Hematopoietic multipotent progenitor cell treated with erythropoietin and hydrocortisone succinate and interleukin-3 and kit ligand, for 4 days (in vitro differentiated cells): Measurements from ENCODE around the gene RSPO4.
A peak's percentile ranks its signal among the peaks of the same experiment; 100 is the strongest.
"Not testable (repeated sequence)": the region's sequence is repeated elsewhere in the genome, so short reads cannot be mapped to it uniquely, and the experiment has no call there.

ENCODE experiments used
- DNase-seq: peaks from one replicate; pipeline ENCODE4 v3.0.0-alpha.2; 2015

The RSPO4 gene

DNA sequence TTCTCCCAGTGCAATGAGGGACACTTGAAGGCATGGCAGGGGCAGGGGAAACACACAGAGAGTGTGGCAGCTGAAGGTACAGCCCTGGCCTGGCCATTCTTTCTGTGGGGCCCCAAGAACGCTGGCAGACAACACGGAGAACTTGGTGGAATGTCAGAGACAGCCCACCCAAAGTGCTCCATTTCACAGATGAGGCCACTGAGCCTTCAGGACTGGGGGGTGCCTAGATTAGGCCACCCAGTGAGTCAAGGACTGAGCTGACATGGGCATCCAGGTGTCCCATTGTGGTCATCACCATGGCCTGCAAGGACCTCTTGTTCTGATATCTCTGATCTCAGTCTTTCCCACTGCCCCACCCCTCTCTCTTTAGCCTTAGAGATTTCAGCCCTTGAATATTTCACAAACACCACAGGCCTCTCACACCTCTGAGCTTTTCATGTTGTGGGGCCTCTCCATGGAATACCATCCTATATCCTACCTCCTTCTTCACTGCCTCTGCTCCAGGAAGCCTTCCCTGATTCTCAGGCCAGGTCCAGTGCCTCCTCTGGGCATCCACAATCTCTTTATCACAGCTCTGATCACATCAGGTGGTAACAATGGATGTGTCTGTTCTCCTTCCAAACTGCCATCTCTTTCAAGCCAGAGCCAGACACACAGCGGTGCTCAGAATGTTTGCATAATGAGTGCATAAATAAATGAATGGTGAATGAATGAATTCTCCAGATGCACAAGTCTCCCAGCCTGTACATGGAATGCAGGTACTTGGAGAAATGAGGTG lies 2.0 kb upstream of the RSPO4 start:
- DNase-seq = no peak

DNA sequence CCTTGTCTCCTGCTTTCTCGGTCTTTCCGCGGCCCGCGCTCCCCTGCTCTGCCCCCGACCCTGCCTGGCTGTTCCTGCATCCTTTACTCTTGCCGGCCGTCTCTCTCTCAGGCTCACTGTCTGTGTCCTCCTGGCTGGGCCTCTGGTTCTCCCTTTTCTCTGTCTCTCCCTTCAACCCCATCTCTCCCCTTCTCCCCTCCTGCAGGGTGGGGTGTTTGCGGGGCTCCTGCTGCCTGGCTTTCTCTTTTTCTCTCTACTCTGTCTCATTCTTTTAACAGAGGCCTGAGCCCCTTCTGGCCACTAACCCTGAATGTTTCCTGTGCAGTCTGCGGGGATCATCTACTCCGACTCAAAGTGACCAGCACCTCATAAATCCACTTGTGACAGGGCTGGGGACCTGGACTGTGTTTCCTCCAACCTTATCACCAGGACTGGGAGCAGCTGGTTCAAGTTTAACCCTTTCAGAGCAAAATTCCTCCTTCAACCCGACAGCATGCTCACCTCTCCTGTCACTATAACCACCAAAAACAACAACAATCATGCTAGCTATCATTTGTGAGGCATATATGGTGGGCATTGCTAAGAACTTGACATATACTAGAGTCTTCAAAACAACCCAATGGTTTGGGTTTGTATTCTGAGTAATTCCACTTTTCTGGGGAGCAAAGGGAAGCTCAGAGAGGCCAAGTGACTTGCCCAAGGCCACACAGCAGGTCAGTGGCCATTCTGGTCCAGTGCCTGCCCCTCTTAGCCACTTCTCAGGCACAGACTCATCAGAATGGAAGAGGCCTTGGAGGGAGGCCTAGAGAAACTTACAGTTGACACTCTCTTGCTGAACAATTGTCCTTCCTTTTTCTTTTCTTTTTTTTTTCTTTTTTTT lies 811 bp upstream of the RSPO4 start:
- no peak for DNase-seq

- DNase-seq = no peak
Observed at GRCh38 chr20:1001116-1001515, 995 bp downstream of the RSPO4 start.

DNA sequence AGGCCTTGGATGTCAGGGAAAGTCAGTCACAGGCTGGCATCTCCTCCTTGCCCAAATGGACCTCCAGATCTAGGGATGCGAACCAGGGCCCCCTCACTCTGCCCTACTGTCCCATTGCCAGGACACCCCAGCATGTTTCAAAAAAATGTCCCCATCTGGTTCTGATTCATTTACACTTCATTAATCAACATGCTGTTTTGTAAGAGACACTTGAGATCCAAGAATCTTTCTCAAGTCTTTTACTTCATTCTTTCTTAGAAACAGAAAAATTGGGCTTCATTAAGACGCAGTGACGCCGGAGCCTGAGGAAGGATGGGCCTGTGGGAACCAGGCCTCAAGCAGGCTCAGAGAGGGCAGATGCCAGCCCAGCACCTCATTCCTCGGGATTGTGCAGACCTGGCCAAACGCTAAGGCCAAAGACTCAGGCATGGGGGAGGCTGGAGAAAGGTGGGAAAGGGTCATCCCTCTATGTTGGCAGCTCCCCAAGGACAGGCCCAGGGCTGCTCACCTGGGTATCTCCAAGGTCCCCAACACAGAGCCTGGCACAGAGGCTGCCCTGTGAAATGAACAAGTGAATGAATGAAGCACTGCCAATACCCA lies 3.8 kb downstream of the RSPO4 start:
- DNase-seq = no peak

DNA sequence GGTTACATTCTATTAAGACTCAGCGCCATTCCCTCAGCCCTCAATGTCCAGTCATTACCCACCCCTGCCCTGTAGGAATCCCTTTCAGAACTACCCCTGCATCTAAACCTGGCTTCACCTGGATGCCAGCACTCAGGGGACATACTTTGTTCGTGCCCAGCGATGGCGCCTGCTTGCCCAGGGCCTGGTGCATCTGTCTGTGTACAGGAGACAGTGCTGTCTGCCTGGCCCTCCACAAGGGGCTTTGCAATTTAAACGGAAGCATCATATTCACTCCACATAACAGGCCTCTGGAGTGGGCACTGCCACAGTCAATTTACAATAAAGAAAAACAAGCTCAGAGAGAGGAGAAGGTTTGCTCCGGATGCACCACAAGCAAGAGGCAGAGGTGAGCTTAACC lies 4.6 kb downstream of the RSPO4 start:
- DNase-seq = no peak

DNA sequence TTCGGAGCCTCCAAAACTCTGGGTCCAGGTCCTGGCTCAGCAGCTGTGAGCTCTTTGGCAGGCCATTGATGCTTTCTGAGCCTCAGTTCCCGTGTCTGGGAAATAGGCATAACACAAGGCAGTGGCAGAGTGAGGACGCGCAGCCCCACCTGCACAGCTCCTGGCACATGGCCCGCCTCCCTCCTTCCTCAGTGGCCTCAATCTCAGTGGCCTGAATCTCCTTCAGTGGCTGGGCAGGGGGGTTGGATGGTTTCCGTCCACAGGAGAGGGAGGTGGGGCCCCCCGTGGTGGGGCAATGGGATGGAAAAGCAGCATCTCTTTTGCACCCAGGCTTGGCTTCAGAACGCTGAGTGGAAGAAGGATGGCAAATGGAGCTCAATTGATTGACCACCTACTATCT lies 5.1 kb downstream of the RSPO4 start:
- no peak for DNase-seq

DNA sequence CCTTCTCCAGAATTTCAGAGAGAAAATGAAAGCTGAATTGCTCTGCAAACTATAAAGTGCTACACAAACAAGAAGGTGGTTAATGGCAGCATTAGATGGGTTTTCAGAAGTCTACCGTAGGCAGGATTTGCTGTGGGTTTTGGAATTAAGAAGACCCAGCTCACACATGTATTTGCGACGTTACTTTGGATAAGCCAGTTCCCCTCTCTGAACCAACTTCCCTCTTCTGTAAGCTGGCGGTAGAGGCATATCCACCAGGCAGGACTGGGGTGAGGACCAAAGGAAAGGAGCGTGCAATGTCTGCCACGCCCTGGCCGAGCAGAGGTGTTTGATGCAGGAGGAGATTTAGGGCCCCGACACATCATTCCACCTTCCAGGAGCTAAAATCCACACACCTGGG lies 6.9 kb downstream of the RSPO4 start:
- peak; percentile 15 for DNase-seq

GRCh38 chr20:992801-993535 lies 9.1 kb downstream of the RSPO4 start:
- DNase-seq = no peak

DNA sequence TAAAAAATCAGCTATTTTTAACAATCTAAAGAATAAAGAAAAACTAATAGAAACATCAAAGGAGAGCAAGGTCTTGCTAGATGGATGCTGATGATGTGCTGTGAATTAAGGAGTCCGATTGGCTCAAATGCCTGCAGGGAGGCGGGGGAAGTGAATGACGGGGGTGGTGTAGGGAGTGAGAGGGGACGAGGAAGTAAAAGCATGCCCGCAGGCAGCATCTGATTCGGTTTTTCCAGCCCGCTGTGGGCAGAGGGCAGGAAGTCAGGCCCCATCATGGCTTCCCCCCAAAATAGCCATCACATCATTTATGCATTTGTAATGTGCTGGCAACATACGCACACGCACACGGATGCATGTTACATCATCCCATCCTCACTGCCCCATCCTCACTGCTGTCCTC lies 10.3 kb downstream of the RSPO4 start:
- DNase-seq = peak; percentile 53

- no peak for DNase-seq
Observed at GRCh38 chr20:990293-990959, 11.7 kb downstream of the RSPO4 start.

DNA sequence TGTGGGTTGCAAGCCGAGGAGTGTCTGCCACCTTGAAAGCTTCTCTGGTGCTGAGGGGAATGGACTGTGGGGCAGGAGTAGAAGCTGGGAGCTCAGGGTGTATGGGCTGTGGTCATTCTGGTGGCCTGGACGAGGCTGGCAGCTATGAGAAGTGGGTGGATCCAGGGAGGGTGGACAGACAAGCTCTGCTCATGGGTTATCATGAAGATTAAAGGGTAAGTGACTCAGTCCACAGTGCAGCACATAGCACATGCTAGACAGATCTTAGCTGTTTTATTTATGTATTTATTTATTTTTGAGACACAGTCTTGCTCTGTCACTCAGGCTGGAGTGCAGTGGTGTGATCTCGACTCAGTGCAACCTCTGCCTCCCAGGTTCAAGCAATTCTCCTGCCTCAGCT lies 13.8 kb downstream of the RSPO4 start:
- DNase-seq = no peak

DNA sequence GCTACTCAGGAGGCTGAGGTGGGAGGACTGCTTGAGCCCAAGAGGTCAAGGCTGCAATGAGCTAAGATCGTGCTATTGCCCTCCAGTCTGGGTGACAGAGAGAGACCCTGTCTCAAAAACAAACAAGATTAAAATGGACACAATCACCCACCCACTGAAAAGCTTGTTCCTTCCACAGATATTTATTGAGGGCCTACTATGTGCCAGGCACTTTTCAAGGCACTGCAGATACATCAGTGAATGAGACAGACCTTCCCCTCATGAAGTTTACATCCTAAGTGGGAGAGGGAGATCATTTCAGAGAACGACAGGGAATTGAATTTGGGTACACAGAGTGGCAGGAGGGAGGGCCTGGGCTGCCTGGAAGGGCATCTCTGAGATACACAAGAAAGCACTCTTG lies 14.4 kb downstream of the RSPO4 start:
- no peak for DNase-seq

DNA sequence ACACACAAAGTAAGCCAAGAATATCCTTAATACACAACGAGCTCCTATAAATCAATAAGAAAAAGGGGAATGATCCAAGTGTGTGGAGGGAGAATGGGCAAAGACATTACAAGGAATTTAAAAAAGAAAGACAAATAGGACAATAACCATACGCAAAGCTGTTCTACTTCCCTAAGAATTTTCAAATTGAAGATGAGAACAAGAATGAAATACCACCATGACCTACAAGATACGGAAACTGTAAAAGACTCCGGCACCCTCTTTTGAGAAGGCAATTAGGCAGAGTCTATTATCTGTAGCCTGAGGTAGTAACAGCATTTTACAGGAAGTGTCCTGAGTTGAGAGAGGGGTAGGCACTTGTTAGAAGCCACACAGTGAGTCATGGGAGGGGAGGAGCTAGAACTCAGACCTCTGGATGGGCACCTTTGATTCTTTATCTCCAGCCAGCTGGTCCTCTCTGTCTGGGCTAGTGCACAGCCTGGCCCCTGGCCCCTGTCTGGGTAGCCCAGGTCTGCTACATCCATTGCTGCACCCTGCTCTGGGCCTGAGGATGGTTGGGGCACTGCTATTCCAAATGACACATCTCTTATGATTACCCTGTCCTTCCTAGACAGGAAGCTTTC lies 15.3 kb downstream of the RSPO4 start:
- DNase-seq = peak; percentile 46

DNA sequence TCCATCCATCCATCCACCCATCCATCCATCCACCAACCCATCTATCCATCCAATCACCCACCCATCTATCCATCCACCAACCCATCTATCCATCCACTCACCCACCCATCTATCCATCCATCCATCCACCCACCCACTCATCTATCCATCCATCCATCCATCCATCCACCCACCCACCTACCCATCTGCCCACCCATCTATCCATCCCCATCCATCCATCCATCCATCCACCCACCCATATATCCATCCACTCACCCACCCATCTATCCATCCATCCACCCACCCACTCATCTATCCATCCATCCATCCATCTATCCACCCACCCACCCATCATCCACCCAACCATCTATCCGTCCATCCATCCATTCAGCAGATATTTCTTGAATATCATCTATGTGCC lies 17.1 kb downstream of the RSPO4 start:
- DNase-seq = not testable (repeated sequence)

DNA sequence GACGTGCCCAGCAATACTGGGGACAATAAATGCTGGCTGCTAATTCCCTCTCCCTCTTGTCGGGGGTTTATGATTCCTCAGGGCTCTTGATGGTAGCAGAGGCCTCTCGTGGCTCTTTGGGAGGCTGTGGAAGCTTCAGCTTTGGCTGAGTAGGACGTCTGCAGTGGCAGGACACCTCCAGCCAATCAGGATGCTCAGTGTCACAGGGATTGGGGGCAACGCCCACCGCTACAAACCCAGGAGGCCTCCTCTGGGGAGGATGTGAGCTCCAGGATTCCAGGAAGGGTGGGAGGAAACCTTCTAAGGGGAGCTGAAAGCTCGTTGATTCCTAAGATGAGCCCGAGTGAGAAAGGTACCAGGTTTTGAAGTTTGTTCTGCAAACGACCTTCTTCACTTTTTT lies 19.4 kb downstream of the RSPO4 start:
- DNase-seq = no peak

DNA sequence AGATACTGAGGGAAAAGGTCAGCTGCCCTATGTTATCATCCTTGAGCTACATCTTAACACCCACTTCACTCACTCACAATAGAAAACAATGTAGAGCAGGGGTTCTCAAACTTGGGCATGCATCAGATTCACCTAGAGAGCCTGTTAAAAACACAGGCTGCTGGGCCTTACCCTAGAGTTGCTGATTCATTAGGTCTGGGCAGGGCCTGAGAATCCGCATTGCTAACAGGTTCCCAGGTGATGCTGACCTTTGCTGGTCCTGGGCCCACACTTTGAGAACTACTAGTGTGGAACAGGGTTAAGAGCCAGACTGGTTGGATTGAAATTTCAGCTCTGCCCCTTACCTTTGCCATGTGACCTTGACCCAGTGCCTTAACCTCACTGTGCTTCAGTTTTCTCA lies 25.1 kb downstream of the RSPO4 start:
- no peak for DNase-seq

DNA sequence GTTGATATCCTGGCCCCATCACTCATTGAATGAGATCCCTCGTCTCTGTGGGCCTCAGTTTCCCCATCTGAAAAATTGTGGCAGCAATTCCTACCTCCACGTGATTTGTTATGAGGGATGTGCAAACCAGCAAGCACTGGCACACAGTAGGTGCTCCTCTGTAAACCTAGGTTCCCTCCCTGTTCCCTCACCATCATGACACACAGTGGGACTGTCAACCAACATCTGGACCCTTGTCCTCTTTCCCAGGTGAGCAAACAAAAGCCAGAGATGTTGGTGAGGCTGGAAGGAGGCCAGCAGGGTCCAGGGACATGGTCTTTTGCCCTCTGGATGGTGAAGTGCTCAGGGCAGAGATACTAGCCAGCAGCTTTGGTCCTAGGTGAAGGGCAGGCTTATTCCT lies 26.1 kb downstream of the RSPO4 start:
- DNase-seq = no peak

DNA sequence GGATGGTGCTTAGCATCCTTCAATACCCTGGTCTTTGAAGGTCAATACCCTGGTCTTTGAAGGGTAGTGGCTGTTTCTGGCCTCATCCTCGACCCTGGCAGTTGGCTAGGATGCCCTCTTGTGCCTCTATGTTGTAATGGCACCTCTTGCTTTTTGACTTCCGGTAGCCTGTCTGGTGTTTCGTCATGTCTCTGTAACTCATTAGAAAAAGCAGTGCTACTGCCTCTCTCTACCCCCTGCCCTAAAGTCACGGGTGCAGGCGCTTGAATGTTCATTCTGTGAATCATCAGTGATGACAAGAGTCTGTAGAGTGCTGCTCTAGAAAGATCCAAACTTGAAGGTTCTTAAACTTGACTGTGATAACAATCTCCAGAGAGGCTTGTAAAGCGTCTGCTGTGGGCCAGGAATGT lies 28.3 kb downstream of the RSPO4 start:
- peak; percentile 85 for DNase-seq

- DNase-seq = no peak
Observed at GRCh38 chr20:972256-972655, 29.9 kb downstream of the RSPO4 start.

GRCh38 chr20:971346-971745 lies 30.8 kb downstream of the RSPO4 start:
- peak; percentile 64 for DNase-seq

DNA sequence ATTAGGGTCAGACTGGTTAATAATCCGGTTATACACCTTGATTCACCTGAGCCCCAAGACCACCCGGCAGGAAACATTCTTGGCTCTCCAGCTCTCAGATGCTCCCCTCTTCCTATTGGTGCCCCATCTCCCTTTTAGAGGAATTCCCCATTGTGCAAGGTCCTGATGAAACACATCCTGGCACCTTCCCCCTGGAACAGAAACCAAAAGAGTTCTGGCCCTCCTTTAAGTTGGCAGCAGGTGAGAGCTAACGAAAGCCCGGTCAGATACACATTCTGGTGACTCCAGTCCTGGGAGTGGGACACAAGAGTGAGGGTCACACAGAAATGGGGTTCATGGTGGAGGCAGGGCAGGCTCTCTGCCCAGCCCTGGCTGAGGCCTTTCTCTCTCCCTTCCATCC lies 32.2 kb downstream of the RSPO4 start:
- no peak for DNase-seq
